CD8-positive, alpha-beta memory T cell (primary cell): Measurements from ENCODE around the gene SEC61A2. TPM values are rescaled to one million over a fixed set of nuclear protein-coding genes. Genes with fewer than 3 reads are reported as not detected.

ENCODE experiments used
- CTCF ChIA-PET: fragments of 350-600 bp; sonication (Branson Sonifier 250); formaldehyde crosslinking; loops from one replicate; lab custom pipeline; 2021; ENCODE audit warnings: antibody characterized with exemption; lab: Charles Lee
- POLR2A ChIA-PET: fragments of 350-600 bp; sonication (Branson Sonifier 250); formaldehyde crosslinking; loops from one replicate; lab custom pipeline; 2021; ENCODE audit warnings: antibody characterized with exemption; lab: Charles Lee
- DNase-seq, 5 donors: peaks; one replicate each; pipeline versions ENCODE4 v3.0.0 to v3.0.0-alpha.2; 2020 to 2022; ENCODE audit warnings: mixed read lengths in 1 of 5
- H3K27ac ChIP-seq: one replicate; pipeline ENCODE4 v1.7.0; 2013; ENCODE audit warnings: low read depth, mild to moderate bottlenecking, low read length, moderate library complexity
- H3K27me3 ChIP-seq: 2 replicates; pipeline ENCODE4 v1.7.0; 2013; ENCODE audit warnings: low read length, mild to moderate bottlenecking; ENCODE audit not compliant: insufficient read depth, poor library complexity, severe bottlenecking
- H3K36me3 ChIP-seq: 2 replicates; pipeline ENCODE4 v1.7.0; 2013; ENCODE audit warnings: mild to moderate bottlenecking, low read length, moderate library complexity; ENCODE audit not compliant: insufficient read depth
- H3K4me1 ChIP-seq: 2 replicates; pipeline ENCODE4 v1.7.0; 2013; ENCODE audit warnings: mild to moderate bottlenecking, low read length, moderate library complexity; ENCODE audit not compliant: insufficient read depth
- H3K4me3 ChIP-seq: 2 replicates; pipeline ENCODE4 v1.7.0; 2013; ENCODE audit warnings: mild to moderate bottlenecking, low read length
- H3K9me3 ChIP-seq: 2 replicates; pipeline ENCODE4 v1.7.0; 2013; ENCODE audit warnings: mild to moderate bottlenecking, low read length
- H3K27ac Mint-ChIP-seq, 8 donors: one replicate each; pipeline ENCODE4 v1.8.0; 2020 to 2021; ENCODE audit warnings: mixed read lengths in 8 of 8, mild to moderate bottlenecking in 6 of 8, inconsistent platforms in 3 of 8, moderate library complexity in 3 of 8
- H3K27me3 Mint-ChIP-seq, 2 donors: one replicate each; pipeline ENCODE4 v1.8.0; 2020 to 2021; ENCODE audit warnings: mixed read lengths in 2 of 2, mild to moderate bottlenecking in 1 of 2, moderate library complexity in 1 of 2
- H3K36me3 Mint-ChIP-seq, 3 donors: one replicate each; pipeline ENCODE4 v1.8.0; 2020 to 2021; ENCODE audit warnings: mixed read lengths in 3 of 3, inconsistent platforms in 1 of 3, mild to moderate bottlenecking in 1 of 3
- H3K4me1 Mint-ChIP-seq, 3 donors: one replicate each; pipeline ENCODE4 v1.8.0; 2020 to 2021; ENCODE audit warnings: mixed read lengths in 3 of 3, inconsistent platforms in 1 of 3, mild to moderate bottlenecking in 1 of 3
- H3K4me3 Mint-ChIP-seq, 7 donors: one replicate each; pipeline ENCODE4 v1.8.0; 2020 to 2021; ENCODE audit warnings: mixed read lengths in 7 of 7, mild to moderate bottlenecking in 6 of 7, moderate library complexity in 4 of 7, inconsistent platforms in 2 of 7
- H3K9me3 Mint-ChIP-seq, 5 donors: one replicate each; pipeline ENCODE4 v1.8.0; 2020 to 2022; ENCODE audit warnings: mixed read lengths in 5 of 5, mild to moderate bottlenecking in 3 of 5, moderate library complexity in 2 of 5, inconsistent platforms in 1 of 5
- polyA plus RNA-seq: library from polyadenylated mRNA; unstranded; fragments of 300-500 nt; fragmentation: Illumina TruSeq; gene quantifications from one replicate; pipeline ENCODE4 v1.2.3, GENCODE V29; 2021
- total RNA-seq, 2 experiments: library from RNA; stranded (reverse); gene quantifications; one replicate each; pipeline ENCODE4 v1.2.3, GENCODE V29; 2021

SEC61A2 gene
- total and polyA plus RNA-seq, 3 experiments from 2014 or later: 2.5 to 13.6 (median 12.5) TPM

- no peaks in the 10 kb centered on the region for H3K9me3 Mint-ChIP-seq
- DNase-seq: no peak
- H3K4me3 Mint-ChIP-seq: peak overlapping the region in 1 of 7 donors; percentile 67
- peaks cover 0 to 48% (median 9%) of the 10 kb centered on the region in 3 donors for H3K36me3 Mint-ChIP-seq
- H3K4me1 Mint-ChIP-seq: peaks cover 5 to 13% (median 11%) of the 10 kb centered on the region in 3 donors
- H3K4me1 ChIP-seq: peaks cover 2% of the 10 kb centered on the region
- peak overlapping the region in 2 of 8 donors; percentile 27 to 47 for H3K27ac Mint-ChIP-seq
- H3K27me3 Mint-ChIP-seq: no peaks in the 10 kb centered on the region
- H3K36me3 ChIP-seq: no peaks in the 10 kb centered on the region
- ChIA-PET POLR2A (no interaction called here), CTCF (no interaction called here)
- H3K27ac ChIP-seq: no peak overlapping the region
- no peak overlapping the region for H3K4me3 ChIP-seq
- no peaks in the 10 kb centered on the region for H3K27me3 ChIP-seq
- H3K9me3 ChIP-seq: no peaks in the 10 kb centered on the region
Measured at GRCh38 chr10:12135631-12136030, 6.2 kb downstream of the SEC61A2 start.

GRCh38 chr10:12140038-12140437 is 10.6 kb downstream of the SEC61A2 start:
- no peaks in the 10 kb centered on the region for H3K4me1 Mint-ChIP-seq
- POLR2A ChIA-PET: no interaction called here
- no peak overlapping the region for H3K4me3 Mint-ChIP-seq
- no peaks in the 10 kb centered on the region for H3K27me3 Mint-ChIP-seq
- no peak for DNase-seq
- Histone ChIP-seq H3K9me3 (no peaks in the 10 kb centered on the region), H3K36me3 (peaks cover 8% of the 10 kb centered on the region), H3K27me3 (no peaks in the 10 kb centered on the region), H3K27ac (no peak overlapping the region), H3K4me3 (no peak overlapping the region), H3K4me1 (no peaks in the 10 kb centered on the region)
- H3K27ac Mint-ChIP-seq: no peak overlapping the region
- no peaks in the 10 kb centered on the region for H3K9me3 Mint-ChIP-seq
- CTCF ChIA-PET: interaction anchor here (0.9 kb wide), 1 partner anchor 10 kb away, joined by 4 read pairs; no protein-coding TSS in a partner anchor
- peaks cover 5 to 71% (median 26%) of the 10 kb centered on the region in 3 donors for H3K36me3 Mint-ChIP-seq

GRCh38 chr10:12144538-12144937 is 15.1 kb downstream of the SEC61A2 start:
- no peak overlapping the region for H3K27ac ChIP-seq
- H3K4me3 ChIP-seq: no peak overlapping the region
- H3K36me3 Mint-ChIP-seq: peaks cover 7 to 68% (median 29%) of the 10 kb centered on the region in 3 donors
- no peak for DNase-seq
- H3K36me3 ChIP-seq: peaks cover 8% of the 10 kb centered on the region
- H3K4me1 Mint-ChIP-seq: no peaks in the 10 kb centered on the region
- no peaks in the 10 kb centered on the region for H3K4me1 ChIP-seq
- H3K27me3 ChIP-seq: no peaks in the 10 kb centered on the region
- peak overlapping the region in 1 of 8 donors; percentile 43 for H3K27ac Mint-ChIP-seq
- H3K9me3 Mint-ChIP-seq: no peaks in the 10 kb centered on the region
- no peak overlapping the region for H3K4me3 Mint-ChIP-seq
- no peaks in the 10 kb centered on the region for H3K9me3 ChIP-seq
- no peaks in the 10 kb centered on the region for H3K27me3 Mint-ChIP-seq
- CTCF ChIA-PET: no interaction called here
- POLR2A ChIA-PET: interaction anchor here (0.5 kb wide), 1 partner anchor 81 kb away, joined by 3 read pairs; no protein-coding TSS in a partner anchor

DNA sequence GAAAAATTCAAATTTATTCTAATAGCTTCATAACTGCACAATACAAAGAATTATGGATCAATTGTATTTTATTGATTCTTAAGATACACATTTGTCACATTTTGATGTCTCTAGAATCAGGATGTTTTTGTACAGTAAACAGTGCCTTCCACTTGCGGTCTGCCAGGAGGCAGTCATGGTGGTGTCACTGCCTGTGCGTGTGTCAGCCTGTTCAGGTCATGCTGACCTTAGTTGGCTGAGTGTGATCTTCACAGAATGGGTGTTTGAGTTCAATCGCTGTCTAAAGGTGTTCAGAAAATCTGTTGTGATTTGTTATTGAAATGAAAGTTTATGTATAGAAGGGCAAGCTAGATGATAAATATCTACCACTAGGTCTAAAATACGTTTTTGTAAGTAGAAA is 20.7 kb downstream of the SEC61A2 start:
- POLR2A ChIA-PET: no interaction called here
- Histone ChIP-seq H3K36me3 (no peaks in the 10 kb centered on the region), H3K27ac (no peak overlapping the region), H3K27me3 (no peaks in the 10 kb centered on the region), H3K9me3 (no peaks in the 10 kb centered on the region), H3K4me1 (no peaks in the 10 kb centered on the region), H3K4me3 (no peak overlapping the region)
- Mint-ChIP-seq H3K27ac (peak overlapping the region in 2 of 8 donors; percentile 58 to 61), H3K27me3 (no peaks in the 10 kb centered on the region), H3K4me1 (no peaks in the 10 kb centered on the region), H3K4me3 (no peak overlapping the region), H3K36me3 (peaks cover 8 to 60% (median 23%) of the 10 kb centered on the region in 3 donors), H3K9me3 (no peaks in the 10 kb centered on the region)
- CTCF ChIA-PET: no interaction called here
- DNase-seq: no peak

GRCh38 chr10:12154516-12154915 is 25.0 kb downstream of the SEC61A2 start:
- Histone ChIP-seq H3K27ac (no peak overlapping the region), H3K4me1 (no peaks in the 10 kb centered on the region), H3K27me3 (no peaks in the 10 kb centered on the region), H3K36me3 (peaks cover 5% of the 10 kb centered on the region), H3K4me3 (no peak overlapping the region), H3K9me3 (no peaks in the 10 kb centered on the region)
- ChIA-PET POLR2A (no interaction called here), CTCF (interaction anchor here (1.3 kb wide), 1 partner anchor 60 kb away, joined by 3 read pairs; no protein-coding TSS in a partner anchor)
- no peak overlapping the region for H3K4me3 Mint-ChIP-seq
- H3K27ac Mint-ChIP-seq: peak overlapping the region in 2 of 8 donors; percentile 27 to 52
- H3K27me3 Mint-ChIP-seq: no peaks in the 10 kb centered on the region
- H3K4me1 Mint-ChIP-seq: no peaks in the 10 kb centered on the region
- H3K9me3 Mint-ChIP-seq: no peaks in the 10 kb centered on the region
- no peak for DNase-seq
- peaks cover 6 to 66% (median 17%) of the 10 kb centered on the region in 3 donors for H3K36me3 Mint-ChIP-seq

GRCh38 chr10:12156367-12157123 is 27.1 kb downstream of the SEC61A2 start:
- H3K36me3 Mint-ChIP-seq: peaks cover 3 to 71% (median 18%) of the 10 kb centered on the region in 3 donors
- ChIA-PET POLR2A (no interaction called here), CTCF (no interaction called here)
- Histone ChIP-seq H3K27me3 (no peaks in the 10 kb centered on the region), H3K9me3 (no peaks in the 10 kb centered on the region), H3K4me3 (no peak overlapping the region), H3K36me3 (peaks cover 10% of the 10 kb centered on the region), H3K4me1 (no peaks in the 10 kb centered on the region), H3K27ac (no peak overlapping the region)
- no peak for DNase-seq
- H3K27ac Mint-ChIP-seq: no peak overlapping the region
- H3K27me3 Mint-ChIP-seq: no peaks in the 10 kb centered on the region
- H3K4me3 Mint-ChIP-seq: no peak overlapping the region
- no peaks in the 10 kb centered on the region for H3K9me3 Mint-ChIP-seq
- H3K4me1 Mint-ChIP-seq: no peaks in the 10 kb centered on the region

- ChIA-PET POLR2A (no interaction called here), CTCF (no interaction called here)
- Histone ChIP-seq H3K36me3 (peaks cover 13% of the 10 kb centered on the region), H3K27me3 (no peaks in the 10 kb centered on the region), H3K9me3 (no peaks in the 10 kb centered on the region), H3K27ac (no peak overlapping the region), H3K4me1 (no peaks in the 10 kb centered on the region), H3K4me3 (no peak overlapping the region)
- no peak overlapping the region for H3K4me3 Mint-ChIP-seq
- no peaks in the 10 kb centered on the region for H3K27me3 Mint-ChIP-seq
- H3K36me3 Mint-ChIP-seq: peaks cover 3 to 80% (median 20%) of the 10 kb centered on the region in 3 donors
- no peak for DNase-seq
- H3K9me3 Mint-ChIP-seq: no peaks in the 10 kb centered on the region
- peak overlapping the region in 1 of 8 donors; percentile 43 for H3K27ac Mint-ChIP-seq
- no peaks in the 10 kb centered on the region for H3K4me1 Mint-ChIP-seq
Measured at GRCh38 chr10:12158111-12158510, 28.6 kb downstream of the SEC61A2 start.

GRCh38 chr10:12160664-12161063 is 31.2 kb downstream of the SEC61A2 start:
- peaks cover 3 to 77% (median 14%) of the 10 kb centered on the region in 3 donors for H3K36me3 Mint-ChIP-seq
- no peak overlapping the region for H3K4me3 Mint-ChIP-seq
- H3K9me3 Mint-ChIP-seq: no peaks in the 10 kb centered on the region
- Histone ChIP-seq H3K9me3 (no peaks in the 10 kb centered on the region), H3K4me3 (no peak overlapping the region), H3K4me1 (no peaks in the 10 kb centered on the region), H3K27me3 (no peaks in the 10 kb centered on the region), H3K27ac (no peak overlapping the region), H3K36me3 (peaks cover 18% of the 10 kb centered on the region)
- POLR2A ChIA-PET: no interaction called here
- DNase-seq: no peak
- H3K27me3 Mint-ChIP-seq: no peaks in the 10 kb centered on the region
- CTCF ChIA-PET: no interaction called here
- no peak overlapping the region for H3K27ac Mint-ChIP-seq
- H3K4me1 Mint-ChIP-seq: no peaks in the 10 kb centered on the region
